IMR-90 (cell line): ENCODE measurements around the gene UBE3C. TPM values are rescaled to one million over a fixed set of nuclear protein-coding genes. Genes with fewer than 3 reads are reported as not detected.

Source experiments
- ATAC-seq: fragments of 200-7000 bp; cut with Tn5 transposase; 2 replicates; pipeline ENCODE4 v1.9.1; 2020; ENCODE audit warnings: low read depth, mild to moderate bottlenecking, moderate library complexity
- BruUV-seq: library from RNA; stranded (reverse); fragments of 400-500 nt; replicated peaks from 2 replicates; lab custom pipeline; 2021; lab: Mats Ljungman, UMichigan
- CTCF ChIA-PET: fragments of 300-600 bp; formaldehyde crosslinking; extraction: SDS; loops from one replicate; lab custom pipeline; 2021; ENCODE audit warnings: antibody characterized with exemption; lab: Yijun Ruan, JAX
- POLR2A ChIA-PET: fragments of 300-600 bp; sonication (Branson Sonifier 250); formaldehyde crosslinking; loops from one replicate; lab custom pipeline; 2022; ENCODE audit warnings: antibody characterized with exemption; ENCODE audit not compliant: unreplicated experiment; lab: Charles Lee
- DNase-seq: peaks from one replicate; pipeline ENCODE4 v3.0.0; 2013
- H2AFZ ChIP-seq: replicated peaks from 2 replicates; pipeline ENCODE3; 2013; ENCODE audit warnings: low read length, mild to moderate bottlenecking; ENCODE audit not compliant: poor library complexity
- H2AK5ac ChIP-seq: 2 replicates; pipeline ENCODE4 v1.6.1; 2013; ENCODE audit warnings: low read depth, low read length, inconsistent platforms
- H2AK9ac ChIP-seq: replicated peaks from 2 replicates; pipeline ENCODE3; 2013; ENCODE audit warnings: mild to moderate bottlenecking, low read depth, low read length, moderate library complexity; ENCODE audit not compliant: poor library complexity
- H2BK120ac ChIP-seq: 2 replicates; pipeline ENCODE4 v1.6.1; 2013; ENCODE audit warnings: low read depth, low read length, inconsistent platforms
- H2BK15ac ChIP-seq: 3 replicates; pipeline ENCODE4 v1.6.1; 2013; ENCODE audit warnings: low read depth, low read length, inconsistent platforms
- H2BK20ac ChIP-seq: 2 replicates; pipeline ENCODE4 v1.6.1; 2013; ENCODE audit warnings: low read depth, mild to moderate bottlenecking, inconsistent platforms, low read length, moderate library complexity
- H2BK5ac ChIP-seq: 2 replicates; pipeline ENCODE4 v1.6.1; 2013; ENCODE audit warnings: mild to moderate bottlenecking, low read depth, low read length, inconsistent platforms; ENCODE audit not compliant: poor library complexity, severe bottlenecking
- H3K14ac ChIP-seq: replicated peaks from 2 replicates; pipeline ENCODE4 v1.6.1; 2013; ENCODE audit warnings: low read depth, low read length, inconsistent platforms
- H3K18ac ChIP-seq: 2 replicates; pipeline ENCODE4 v1.6.1; 2013; ENCODE audit warnings: low read depth, low read length, control low read depth
- H3K23ac ChIP-seq: 2 replicates; pipeline ENCODE4 v1.6.1; 2013; ENCODE audit warnings: low read depth, low read length, inconsistent platforms
- H3K27ac ChIP-seq: 2 replicates; pipeline ENCODE4 v1.5.1; 2013; ENCODE audit warnings: mild to moderate bottlenecking, control low read depth, low read length; ENCODE audit not compliant: insufficient read depth
- H3K27me3 ChIP-seq: 2 replicates; pipeline ENCODE4 v1.6.1; 2013; ENCODE audit warnings: low read length; ENCODE audit not compliant: control insufficient read depth, insufficient read depth
- H3K36me3 ChIP-seq: 2 replicates; pipeline ENCODE4 v1.6.1; 2013; ENCODE audit warnings: low read length, mixed read lengths; ENCODE audit not compliant: control insufficient read depth, insufficient read depth
- H3K4ac ChIP-seq: 2 replicates; pipeline ENCODE4 v1.6.1; 2013; ENCODE audit warnings: low read depth, low read length, inconsistent platforms
- H3K4me1 ChIP-seq: 2 replicates; pipeline ENCODE4 v1.6.1; 2013; ENCODE audit warnings: low read length, mixed read lengths; ENCODE audit not compliant: control insufficient read depth, insufficient read depth
- H3K4me2 ChIP-seq: 2 replicates; pipeline ENCODE4 v1.6.1; 2013; ENCODE audit warnings: low read depth, mild to moderate bottlenecking, control low read depth, low read length, moderate library complexity
- H3K4me3 ChIP-seq: 2 replicates; pipeline ENCODE4 v1.5.1; 2013; ENCODE audit warnings: low read depth, mild to moderate bottlenecking, control low read depth, low read length, moderate library complexity; ENCODE audit not compliant: insufficient read depth
- H3K56ac ChIP-seq: 2 replicates; pipeline ENCODE4 v1.6.1; 2013; ENCODE audit warnings: low read length, inconsistent platforms; ENCODE audit not compliant: insufficient read depth; ENCODE audit errors: extremely low read depth
- H3K79me1 ChIP-seq, 2 experiments: 2 replicates each; pipeline ENCODE4 v1.6.1; 2013; ENCODE audit warnings: low read length in 2 of 2, inconsistent platforms in 1 of 2, low read depth in 1 of 2
- H3K9ac ChIP-seq: 2 replicates; pipeline ENCODE4 v1.6.1; 2013; ENCODE audit warnings: low read depth, low read length, control low read depth
- H3K9me1 ChIP-seq: 2 replicates; pipeline ENCODE4 v1.6.1; 2013; ENCODE audit warnings: low read length, inconsistent platforms; ENCODE audit not compliant: insufficient read depth
- H3K9me3 ChIP-seq: 2 replicates; pipeline ENCODE4 v1.6.1; 2013; ENCODE audit warnings: low read length; ENCODE audit not compliant: control insufficient read depth, insufficient read depth
- H4K20me1 ChIP-seq: 2 replicates; pipeline ENCODE4 v1.6.1; 2013; ENCODE audit warnings: low read length, inconsistent platforms; ENCODE audit not compliant: insufficient read depth
- H4K5ac ChIP-seq: 2 replicates; pipeline ENCODE4 v1.6.1; 2013; ENCODE audit warnings: mild to moderate bottlenecking, low read depth, low read length, control low read depth
- H4K8ac ChIP-seq, 2 experiments: 2 replicates each; pipeline ENCODE4 v1.6.1; 2013; ENCODE audit warnings: low read depth in 2 of 2, low read length in 2 of 2, control low read depth in 1 of 2, inconsistent platforms in 1 of 2
- H4K91ac ChIP-seq: 2 replicates; pipeline ENCODE4 v1.6.1; 2013; ENCODE audit warnings: low read depth, low read length, inconsistent platforms; ENCODE audit not compliant: insufficient read depth
- BHLHE40 ChIP-seq: fragments of 150-350 bp; IDR thresholded peaks from 2 replicates; pipeline ENCODE4 v1.6.1; 2016; ENCODE audit warnings: mild to moderate bottlenecking, low read depth, low read length
- CEBPB ChIP-seq: IDR thresholded peaks from 2 replicates; pipeline ENCODE4 v1.6.1; 2012; ENCODE audit warnings: low read depth, low read length, improper control_type of control experiment
- CHD1 ChIP-seq: IDR thresholded peaks from 2 replicates; pipeline ENCODE4 v1.6.1; 2012; ENCODE audit warnings: low read depth, low read length, improper control_type of control experiment
- CTCF ChIP-seq: conservative IDR thresholded peaks from 2 replicates; pipeline ENCODE4 v1.5.1; 2012; ENCODE audit warnings: mild to moderate bottlenecking, low read depth, low read length, improper control_type of control experiment
- FOS ChIP-seq: fragments of 150-350 bp; IDR thresholded peaks from 2 replicates; pipeline ENCODE4 v1.6.1; 2016; ENCODE audit warnings: low read depth, low read length
- MAFK ChIP-seq: IDR thresholded peaks from 2 replicates; pipeline ENCODE4 v1.6.1; 2012; ENCODE audit warnings: low read depth, low read length, improper control_type of control experiment
- MAZ ChIP-seq: IDR thresholded peaks from 2 replicates; pipeline ENCODE4 v1.6.1; 2012; ENCODE audit warnings: low read depth, mild to moderate bottlenecking, low read length, improper control_type of control experiment, moderate library complexity, borderline replicate concordance
- MXI1 ChIP-seq: IDR thresholded peaks from 2 replicates; pipeline ENCODE4 v1.6.1; 2012; ENCODE audit warnings: low read depth, mild to moderate bottlenecking, low read length, moderate library complexity, borderline replicate concordance
- NFE2L2 ChIP-seq: fragments of 150-350 bp; IDR thresholded peaks from 2 replicates; pipeline ENCODE4 v1.6.1; 2016; ENCODE audit warnings: low read depth, mild to moderate bottlenecking, low read length
- POLR2A ChIP-seq: IDR thresholded peaks from 2 replicates; pipeline ENCODE4 v1.6.1; 2012; ENCODE audit warnings: mild to moderate bottlenecking, low read depth, low read length
- RAD21 ChIP-seq: IDR thresholded peaks from 2 replicates; pipeline ENCODE4 v1.6.1; 2012; ENCODE audit warnings: low read length, improper control_type of control experiment
- RCOR1 ChIP-seq: IDR thresholded peaks from 2 replicates; pipeline ENCODE4 v1.6.1; 2012; ENCODE audit warnings: mild to moderate bottlenecking, low read length, improper control_type of control experiment; ENCODE audit not compliant: insufficient replicate concordance
- RFX5 ChIP-seq: IDR thresholded peaks from 2 replicates; pipeline ENCODE4 v1.8.0; 2012; ENCODE audit warnings: low read depth, mild to moderate bottlenecking, low read length, moderate library complexity
- SMC3 ChIP-seq: fragments of 150-350 bp; IDR thresholded peaks from 2 replicates; pipeline ENCODE4 v1.6.1; 2016; ENCODE audit warnings: low read depth, mild to moderate bottlenecking, antibody characterized with exemption, low read length, moderate library complexity
- USF2 ChIP-seq: fragments of 150-350 bp; IDR thresholded peaks from 2 replicates; pipeline ENCODE4 v1.6.1; 2017; ENCODE audit warnings: mild to moderate bottlenecking, antibody characterized with exemption, low read length, low read depth
- WGBS, 2 experiments: methylation state at CpG; one replicate each; pipeline versions ENCODE4 v1.1.5 to v1.1.7; 2013; ENCODE audit warnings: missing lambda C conversion rate in 2 of 2; ENCODE audit not compliant: insufficient read length in 1 of 2; ENCODE audit errors: extremely low coverage in 2 of 2; 5-methylcytosine and 5-hydroxymethylcytosine counted together
- dilution Hi-C: fragments of 300-500 bp; cut with HindIII; formaldehyde crosslinking; loops from one replicate; pipeline ENCODE4 v1.14.3; 2018; ENCODE audit warnings: low sequenced_read_pairs; ENCODE audit not compliant: unreplicated experiment
- in situ Hi-C: fragments of 300-500 bp; cut with MboI; formaldehyde crosslinking; loops from 3 replicates; pipeline ENCODE4 v1.14.3; 2019; ENCODE audit warnings: low sequenced_read_pairs, inconsistent platforms, mixed read lengths
- intact Hi-C: fragments of 100-400 bp; cut with micrococcal nuclease; formaldehyde crosslinking; loops from 2 replicates; pipeline ENCODE4 v1.10.0; 2022
- polyA plus RNA-seq, 3 experiments: library from polyadenylated mRNA; depleted of rRNA; stranded (reverse); fragments of >200 nt; gene quantifications; 2 replicates each; pipeline ENCODE4 v1.2.3, GENCODE V29; 2012; ENCODE audit warnings: low replicate concordance in 1 of 3
- total RNA-seq: library from RNA; depleted of rRNA; stranded (reverse); fragments of >200 nt; gene quantifications from 2 replicates; pipeline ENCODE4 v1.2.3, GENCODE V29; 2012
- TF ChIP-seq, protein P1 (sequence below): fragments of 150-350 bp; IDR thresholded peaks from 2 replicates; pipeline ENCODE4 v1.6.1; 2016; ENCODE audit warnings: low read depth, mild to moderate bottlenecking, low read length, moderate library complexity, borderline replicate concordance

Gene UBE3C
- total and polyA plus RNA-seq, 2 of the 4 experiments (the other 2 are of a cell fraction), result 43.0 to 60.6 TPM

- no peaks in the 10 kb centered on the region for H3K36me3 ChIP-seq
- no peaks in the 10 kb centered on the region; the same call in none of the 2 replicates for H3K27me3 ChIP-seq
- 92% methylated on average over 3 of the region's 5 CpGs; no CpG with 5 or more reads in 1 of the 2 experiments for WGBS, 2 experiments
- H3K18ac ChIP-seq, result no peak overlapping the region
- H3K4me2 ChIP-seq, result no peak overlapping the region
- ATAC-seq, result no peak
- no peak overlapping the region for H2AK5ac ChIP-seq
- no peaks in the 10 kb centered on the region for H4K20me1 ChIP-seq
- no peak overlapping the region for H3K56ac ChIP-seq
- H4K91ac ChIP-seq, result no peak overlapping the region
- H3K27ac ChIP-seq, result no peak overlapping the region
- H2AFZ ChIP-seq, result no peak overlapping the region
- H3K4me3 ChIP-seq, result no peak overlapping the region
- no peak overlapping the region for H2BK5ac ChIP-seq
- no peak for DNase-seq
- H3K4me1 ChIP-seq, result no peaks in the 10 kb centered on the region
- dilution Hi-C loops, result no loop called here
- H3K79me1 ChIP-seq, result no peaks in the 10 kb centered on the region
- TF ChIP-seq RAD21 (no peak), NFE2L2 (no peak), CHD1 (no peak), RCOR1 (no peak), SMC3 (no peak), MXI1 (no peak), MAZ (no peak), BHLHE40 (no peak), FOS (no peak), CEBPB (no peak), POLR2A (no peak), MAFK (no peak), USF2 (no peak), RFX5 (no peak), CTCF (no peak)
- TF ChIP-seq, protein P1, sequence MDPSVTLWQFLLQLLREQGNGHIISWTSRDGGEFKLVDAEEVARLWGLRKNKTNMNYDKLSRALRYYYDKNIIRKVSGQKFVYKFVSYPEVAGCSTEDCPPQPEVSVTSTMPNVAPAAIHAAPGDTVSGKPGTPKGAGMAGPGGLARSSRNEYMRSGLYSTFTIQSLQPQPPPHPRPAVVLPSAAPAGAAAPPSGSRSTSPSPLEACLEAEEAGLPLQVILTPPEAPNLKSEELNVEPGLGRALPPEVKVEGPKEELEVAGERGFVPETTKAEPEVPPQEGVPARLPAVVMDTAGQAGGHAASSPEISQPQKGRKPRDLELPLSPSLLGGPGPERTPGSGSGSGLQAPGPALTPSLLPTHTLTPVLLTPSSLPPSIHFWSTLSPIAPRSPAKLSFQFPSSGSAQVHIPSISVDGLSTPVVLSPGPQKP, result no peak
- no peak overlapping the region for H3K9ac ChIP-seq
- H3K9me1 ChIP-seq, result no peaks in the 10 kb centered on the region
- H2BK15ac ChIP-seq, result no peak overlapping the region
- CTCF ChIA-PET, result no interaction called here
- no peak overlapping the region for H3K14ac ChIP-seq
- POLR2A ChIA-PET, result no interaction called here
- no peak overlapping the region for H4K5ac ChIP-seq
- no peak overlapping the region for H2BK120ac ChIP-seq
- no peak overlapping the region for H2AK9ac ChIP-seq
- H3K9me3 ChIP-seq, result no peaks in the 10 kb centered on the region; the same call in 1 of the 2 replicates
- no TSS peak for BruUV-seq
- in situ Hi-C loops, result no loop called here
- H3K4ac ChIP-seq, result no peak overlapping the region
- no peak overlapping the region for H3K23ac ChIP-seq
- intact Hi-C loops, result no loop called here
- H2BK20ac ChIP-seq, result no peak overlapping the region
- H4K8ac ChIP-seq, result no peak overlapping the region
Observed at GRCh38 chr7:157116762-157117161, 22.0 kb upstream of the UBE3C start.
